Measurements from ENCODE around the gene MKRN1.
"Not testable (repeated sequence)": the region's sequence is repeated elsewhere in the genome, so short reads cannot be mapped to it uniquely, and the experiment has no call there.

DNA sequence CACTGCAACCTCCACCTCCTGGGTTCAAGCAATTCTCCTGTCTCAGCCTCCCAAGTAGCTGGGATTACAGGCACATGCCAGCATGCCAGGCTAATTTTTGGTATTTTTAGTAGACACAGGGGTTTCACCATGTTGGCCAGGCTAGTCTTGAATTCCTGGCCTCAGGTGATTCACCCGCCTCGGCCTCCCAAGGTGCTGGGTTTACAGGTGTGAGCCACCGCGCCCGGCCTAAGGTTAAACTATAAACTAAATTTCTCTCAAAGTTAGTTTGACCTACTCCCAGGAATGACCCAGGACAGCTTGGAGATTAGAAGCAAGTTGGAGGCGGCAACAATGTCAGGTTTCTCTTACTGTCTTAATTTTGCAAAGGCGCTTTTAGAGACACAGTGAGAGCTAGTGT, 18.5 kb upstream of the MKRN1 start:
- TF ChIP-seq POLR2A (IDR thresholded peaks at IDR 0.05; ENCODE audit: low read length); GATA1 (IDR thresholded peaks at IDR 0.05; ENCODE audit: low read depth, low read length): not testable (repeated sequence)

Measured in erythroblast (primary cell).